ENCODE results near the gene EIF3D.
"Not testable (repeated sequence)": the region's sequence is repeated elsewhere in the genome, so short reads cannot be mapped to it uniquely, and the experiment has no call there.

The EIF3D gene

GRCh38 chr22:36550701-36551495 lies 21.9 kb upstream of the EIF3D start:
- no peak for DNase-seq (ENCODE audit: low read depth in 2 of 2, low spot score in 1 of 2)

- DNase-seq (ENCODE audit: low read depth in 2 of 2, low spot score in 1 of 2), result no peak
These were observed 20.1 kb upstream of the EIF3D start for GRCh38 chr22:36549033-36549432.

- DNase-seq (ENCODE audit: low read depth in 2 of 2, low spot score in 1 of 2), result no peak
These were observed 19.6 kb upstream of the EIF3D start for GRCh38 chr22:36548606-36549005.

- DNase-seq (ENCODE audit: low read depth in 2 of 2, low spot score in 1 of 2), result no peak
These were observed 18.0 kb upstream of the EIF3D start for GRCh38 chr22:36546932-36547331.

GRCh38 chr22:36546092-36546804 lies 17.3 kb upstream of the EIF3D start:
- no peak for DNase-seq (ENCODE audit: low read depth in 2 of 2, low spot score in 1 of 2)

GRCh38 chr22:36544107-36544620 lies 15.2 kb upstream of the EIF3D start:
- DNase-seq (ENCODE audit: low read depth in 2 of 2, low spot score in 1 of 2), result no peak

- no peak for DNase-seq (ENCODE audit: low read depth in 2 of 2, low spot score in 1 of 2)
These were observed 13.0 kb upstream of the EIF3D start for GRCh38 chr22:36541831-36542411.

- no peak for DNase-seq (ENCODE audit: low read depth in 2 of 2, low spot score in 1 of 2)
These were observed 12.1 kb upstream of the EIF3D start for GRCh38 chr22:36540867-36541642.

- no peak for DNase-seq (ENCODE audit: low read depth in 2 of 2, low spot score in 1 of 2)
These were observed 9.6 kb upstream of the EIF3D start for GRCh38 chr22:36538529-36538928.

GRCh38 chr22:36536717-36537116 lies 7.8 kb upstream of the EIF3D start:
- no peak for DNase-seq (ENCODE audit: low read depth in 2 of 2, low spot score in 1 of 2)

- DNase-seq (ENCODE audit: low read depth in 2 of 2, low spot score in 1 of 2), result not testable (repeated sequence)
These were observed 4.4 kb upstream of the EIF3D start for GRCh38 chr22:36533320-36533719.

GRCh38 chr22:36532466-36532865 lies 3.5 kb upstream of the EIF3D start:
- no peak for DNase-seq (ENCODE audit: low read depth in 2 of 2, low spot score in 1 of 2)

- no peak for DNase-seq (ENCODE audit: low read depth in 2 of 2, low spot score in 1 of 2)
These were observed 625 bp downstream of the EIF3D start for GRCh38 chr22:36528341-36528740.

- DNase-seq (ENCODE audit: low read depth in 2 of 2, low spot score in 1 of 2), result no peak
These were observed 6.3 kb downstream of the EIF3D start for GRCh38 chr22:36522662-36523061.

- DNase-seq (ENCODE audit: low read depth in 2 of 2, low spot score in 1 of 2), result no peak
These were observed 8.5 kb downstream of the EIF3D start for GRCh38 chr22:36520423-36520822.

GRCh38 chr22:36519906-36520305 lies 9.1 kb downstream of the EIF3D start:
- DNase-seq (ENCODE audit: low read depth in 2 of 2, low spot score in 1 of 2), result not testable (repeated sequence)

GRCh38 chr22:36514766-36515165 lies 14.2 kb downstream of the EIF3D start:
- no peak for DNase-seq (ENCODE audit: low read depth in 2 of 2, low spot score in 1 of 2)

- DNase-seq (ENCODE audit: low read depth in 2 of 2, low spot score in 1 of 2), result no peak
These were observed 16.0 kb downstream of the EIF3D start for GRCh38 chr22:36512991-36513390.

GRCh38 chr22:36512333-36512732 lies 16.6 kb downstream of the EIF3D start:
- no peak for DNase-seq (ENCODE audit: low read depth in 2 of 2, low spot score in 1 of 2)

- DNase-seq (ENCODE audit: low read depth in 2 of 2, low spot score in 1 of 2), result no peak
These were observed 17.7 kb downstream of the EIF3D start for GRCh38 chr22:36510966-36511881.
